HEK293T (cell line): ENCODE results near the gene SMIM24.

ENCODE experiments used
- FOXM1 ChIP-seq: fragments of 450-650 bp; IDR thresholded peaks from 2 replicates; pipeline ENCODE4 v1.6.1; 2017; ENCODE audit warnings: mild to moderate bottlenecking, borderline replicate concordance
- SP1 ChIP-seq: fragments of 450-650 bp; IDR thresholded peaks from 2 replicates; pipeline ENCODE4 v1.6.1; 2017
- SUZ12 ChIP-seq: fragments of 450-650 bp; IDR thresholded peaks from 2 replicates; pipeline ENCODE4 v1.6.1; 2016; ENCODE audit warnings: mild to moderate bottlenecking

GRCh38 chr19:3514930-3515329 lies 34.6 kb upstream of the SMIM24 start:
- TF ChIP-seq SUZ12: no peak
- TF ChIP-seq FOXM1: no peak
- no peak for TF ChIP-seq SP1
